ENCODE results near the gene PCBP3. TPM values are rescaled to one million over a fixed set of nuclear protein-coding genes. Genes with fewer than 3 reads are reported as not detected.
A peak's percentile ranks its signal among the peaks of the same experiment; 100 is the strongest.

The PCBP3 gene
- total RNA-seq, 1 experiment from 2014 or later: not detected

GRCh38 chr21:45917241-45917640 lies 273.7 kb downstream of the PCBP3 start:
- Histone ChIP-seq H4K20me1 (ENCODE audit: insufficient read depth) (no peaks in the 10 kb centered on the region), H3K79me2 (ENCODE audit: low read depth) (no peaks in the 10 kb centered on the region), H3K9me3 (ENCODE audit: insufficient read depth, low read depth) (no peaks in the 10 kb centered on the region), H3K27ac (peak overlapping the region; percentile 41; the same call in 1 of the 2 replicates), H3K4me3 (no peak overlapping the region), H2AFZ (no peak overlapping the region), H3K9me2 (ENCODE audit: insufficient read depth) (no peaks in the 10 kb centered on the region), H3K27me3 (ENCODE audit: insufficient read depth, low read depth) (no peaks in the 10 kb centered on the region), H3K4me1 (replicated peaks; ENCODE audit: insufficient read depth) (peaks cover 36% of the 10 kb centered on the region), H3F3A (ENCODE audit: insufficient read depth, low read depth) (peaks cover 11% of the 10 kb centered on the region; the same call in 1 of the 2 replicates), H3K36me3 (ENCODE audit: low read depth) (no peaks in the 10 kb centered on the region), H3K4me2 (peak overlapping the region; percentile 56)
- POLR2A ChIA-PET (ENCODE audit: unreplicated experiment): no interaction called here
- CTCF ChIA-PET: no interaction called here
- no peak for DNase-seq
- intact Hi-C loops (cut with micrococcal nuclease; ENCODE audit: unreplicated experiment): no loop called here
- no TSS peak for BruUV-seq (replicated peaks)
- TF ChIP-seq CTCF (conservative IDR thresholded peaks at IDR 0.05) (no peak), EZH2 (IDR thresholded peaks at IDR 0.05; ENCODE audit: low read depth) (no peak)

GRCh38 chr21:45918011-45918410 lies 274.5 kb downstream of the PCBP3 start:
- Histone ChIP-seq H3K27ac (no peak overlapping the region), H3F3A (ENCODE audit: insufficient read depth, low read depth) (peaks cover 11% of the 10 kb centered on the region; the same call in 1 of the 2 replicates), H3K4me2 (peak overlapping the region; percentile 56; the same call in 1 of the 2 replicates), H3K9me2 (ENCODE audit: insufficient read depth) (no peaks in the 10 kb centered on the region), H3K36me3 (ENCODE audit: low read depth) (no peaks in the 10 kb centered on the region), H3K4me1 (replicated peaks; ENCODE audit: insufficient read depth) (peaks cover 36% of the 10 kb centered on the region), H2AFZ (no peak overlapping the region), H4K20me1 (ENCODE audit: insufficient read depth) (no peaks in the 10 kb centered on the region), H3K9me3 (ENCODE audit: insufficient read depth, low read depth) (no peaks in the 10 kb centered on the region), H3K4me3 (no peak overlapping the region), H3K27me3 (ENCODE audit: insufficient read depth, low read depth) (no peaks in the 10 kb centered on the region), H3K79me2 (ENCODE audit: low read depth) (no peaks in the 10 kb centered on the region)
- ChIA-PET POLR2A (ENCODE audit: unreplicated experiment) (no interaction called here), CTCF (no interaction called here)
- intact Hi-C loops (cut with micrococcal nuclease; ENCODE audit: unreplicated experiment): no loop called here
- no peak for DNase-seq
- no TSS peak for BruUV-seq (replicated peaks)
- TF ChIP-seq CTCF (conservative IDR thresholded peaks at IDR 0.05): no peak

GRCh38 chr21:45918835-45919447 lies 275.4 kb downstream of the PCBP3 start:
- no peaks in the 10 kb centered on the region for H3K9me3 ChIP-seq (ENCODE audit: insufficient read depth, low read depth)
- ChIA-PET CTCF (no interaction called here), POLR2A (ENCODE audit: unreplicated experiment) (no interaction called here)
- H3K4me3 ChIP-seq: no peak overlapping the region
- H3F3A ChIP-seq (ENCODE audit: insufficient read depth, low read depth): peaks cover 11% of the 10 kb centered on the region; the same call in 1 of the 2 replicates
- H4K20me1 ChIP-seq (ENCODE audit: insufficient read depth): no peaks in the 10 kb centered on the region
- H3K9me2 ChIP-seq (ENCODE audit: insufficient read depth): no peaks in the 10 kb centered on the region
- H3K27me3 ChIP-seq (ENCODE audit: insufficient read depth, low read depth): no peaks in the 10 kb centered on the region
- H3K27ac ChIP-seq: no peak overlapping the region
- H2AFZ ChIP-seq: no peak overlapping the region
- TF ChIP-seq EZH2 (IDR thresholded peaks at IDR 0.05; ENCODE audit: low read depth): no peak
- TF ChIP-seq CTCF (conservative IDR thresholded peaks at IDR 0.05): no peak
- H3K4me1 ChIP-seq (replicated peaks; ENCODE audit: insufficient read depth): peaks cover 36% of the 10 kb centered on the region
- DNase-seq: no peak
- BruUV-seq (replicated peaks): no TSS peak
- H3K4me2 ChIP-seq: no peak overlapping the region
- no peaks in the 10 kb centered on the region for H3K79me2 ChIP-seq (ENCODE audit: low read depth)
- H3K36me3 ChIP-seq (ENCODE audit: low read depth): no peaks in the 10 kb centered on the region
- intact Hi-C loops (cut with micrococcal nuclease; ENCODE audit: unreplicated experiment): no loop called here
